ENCODE results near the gene DMXL2.
"Not testable (repeated sequence)": the region's sequence is repeated elsewhere in the genome, so short reads cannot be mapped to it uniquely, and the experiment has no call there.

The DMXL2 gene

GRCh38 chr15:51624022-51624421, 1.5 kb upstream of the DMXL2 start:
- DNase-seq (ENCODE audit: low read depth, low spot score) = no peak

GRCh38 chr15:51623386-51623938, 891 bp upstream of the DMXL2 start:
- DNase-seq (ENCODE audit: low read depth, low spot score) = no peak
- peak overlapping the region; percentile 81 for H3K4me3 ChIP-seq (ENCODE audit: low read length)

More at GRCh38 chr15:51624022-51624421, 1.5 kb upstream of the DMXL2 start:
- no peak overlapping the region for H3K4me3 ChIP-seq (ENCODE audit: low read length)

GRCh38 chr15:51621936-51622603, 501 bp downstream of the DMXL2 start:
- H3K4me3 ChIP-seq (ENCODE audit: low read length) = peak overlapping the region; percentile 81
- DNase-seq (ENCODE audit: low read depth, low spot score) = no peak

GRCh38 chr15:51621155-51621765, 1.3 kb downstream of the DMXL2 start:
- no peak for DNase-seq (ENCODE audit: low read depth, low spot score)
- peak overlapping the region; percentile 81 for H3K4me3 ChIP-seq (ENCODE audit: low read length)

- no peak for DNase-seq (ENCODE audit: low read depth, low spot score)
- no peak overlapping the region for H3K4me3 ChIP-seq (ENCODE audit: low read length)
These were observed 1.9 kb downstream of the DMXL2 start for GRCh38 chr15:51620641-51621040.

GRCh38 chr15:51620122-51620521, 2.4 kb downstream of the DMXL2 start:
- H3K4me3 ChIP-seq (ENCODE audit: low read length) = no peak overlapping the region
- no peak for DNase-seq (ENCODE audit: low read depth, low spot score)

- DNase-seq (ENCODE audit: low read depth, low spot score) = no peak
- H3K4me3 ChIP-seq (ENCODE audit: low read length) = no peak overlapping the region
These were observed 3.1 kb downstream of the DMXL2 start for GRCh38 chr15:51619331-51620035.

GRCh38 chr15:51617886-51618285, 4.7 kb downstream of the DMXL2 start:
- H3K4me3 ChIP-seq (ENCODE audit: low read length) = no peak overlapping the region
- DNase-seq (ENCODE audit: low read depth, low spot score) = no peak

GRCh38 chr15:51613951-51614350, 8.6 kb downstream of the DMXL2 start:
- no peak overlapping the region for H3K4me3 ChIP-seq (ENCODE audit: low read length)
- DNase-seq (ENCODE audit: low read depth, low spot score) = no peak

GRCh38 chr15:51612669-51613068, 9.9 kb downstream of the DMXL2 start:
- not testable (repeated sequence) for H3K4me3 ChIP-seq (ENCODE audit: low read length); DNase-seq (ENCODE audit: low read depth, low spot score)

GRCh38 chr15:51603462-51603948, 19.1 kb downstream of the DMXL2 start:
- not testable (repeated sequence) for H3K4me3 ChIP-seq (ENCODE audit: low read length); DNase-seq (ENCODE audit: low read depth, low spot score)

GRCh38 chr15:51603002-51603401, 19.6 kb downstream of the DMXL2 start:
- no peak for DNase-seq (ENCODE audit: low read depth, low spot score)
- no peak overlapping the region for H3K4me3 ChIP-seq (ENCODE audit: low read length)

GRCh38 chr15:51602484-51602883, 20.1 kb downstream of the DMXL2 start:
- DNase-seq (ENCODE audit: low read depth, low spot score) = no peak
- no peak overlapping the region for H3K4me3 ChIP-seq (ENCODE audit: low read length)

GRCh38 chr15:51601801-51602200, 20.8 kb downstream of the DMXL2 start:
- H3K4me3 ChIP-seq (ENCODE audit: low read length) = no peak overlapping the region
- no peak for DNase-seq (ENCODE audit: low read depth, low spot score)

GRCh38 chr15:51600114-51600513, 22.5 kb downstream of the DMXL2 start:
- DNase-seq (ENCODE audit: low read depth, low spot score) = no peak

GRCh38 chr15:51589881-51590568, 32.5 kb downstream of the DMXL2 start:
- H3K4me3 ChIP-seq (ENCODE audit: low read length) = no peak overlapping the region
- no peak for DNase-seq (ENCODE audit: low read depth, low spot score)

More at GRCh38 chr15:51600114-51600513, 22.5 kb downstream of the DMXL2 start:
- H3K4me3 ChIP-seq (ENCODE audit: low read length) = no peak overlapping the region

GRCh38 chr15:51588966-51589365, 33.6 kb downstream of the DMXL2 start:
- no peak overlapping the region for H3K4me3 ChIP-seq (ENCODE audit: low read length)
- no peak for DNase-seq (ENCODE audit: low read depth, low spot score)

- H3K4me3 ChIP-seq (ENCODE audit: low read length) = no peak overlapping the region
- no peak for DNase-seq (ENCODE audit: low read depth, low spot score)
These were observed 36.6 kb downstream of the DMXL2 start for GRCh38 chr15:51585986-51586385.

GRCh38 chr15:51580982-51581381, 41.6 kb downstream of the DMXL2 start:
- no peak for DNase-seq (ENCODE audit: low read depth, low spot score)

More at GRCh38 chr15:51580982-51581381, 41.6 kb downstream of the DMXL2 start:
- H3K4me3 ChIP-seq (ENCODE audit: low read length) = no peak overlapping the region
